DMS 273 (cell line): ENCODE measurements around the gene ORMDL2.
A peak's percentile ranks its signal among the peaks of the same experiment; 100 is the strongest.

Experiments
- DNase-seq: peaks from one replicate; lab custom pipeline; 2025; ENCODE audit not compliant: unreplicated experiment; lab: John Stamatoyannopoulos, UW

Gene ORMDL2, protein sequence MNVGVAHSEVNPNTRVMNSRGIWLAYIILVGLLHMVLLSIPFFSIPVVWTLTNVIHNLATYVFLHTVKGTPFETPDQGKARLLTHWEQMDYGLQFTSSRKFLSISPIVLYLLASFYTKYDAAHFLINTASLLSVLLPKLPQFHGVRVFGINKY

GRCh38 chr12:55817345-55818139 lies at the start of gene ORMDL2, which contains the start of gene SARNP:
Gene ORMDL2, plus strand, starts transcription at chr12:55818041. Its CDS starts 959 bp downstream, at chr12:55819000.
Gene SARNP, minus strand, starts transcription at chr12:55817724. Its CDS starts 23 bp downstream, at chr12:55817701.
- DNase-seq: peak; percentile 99

DNA sequence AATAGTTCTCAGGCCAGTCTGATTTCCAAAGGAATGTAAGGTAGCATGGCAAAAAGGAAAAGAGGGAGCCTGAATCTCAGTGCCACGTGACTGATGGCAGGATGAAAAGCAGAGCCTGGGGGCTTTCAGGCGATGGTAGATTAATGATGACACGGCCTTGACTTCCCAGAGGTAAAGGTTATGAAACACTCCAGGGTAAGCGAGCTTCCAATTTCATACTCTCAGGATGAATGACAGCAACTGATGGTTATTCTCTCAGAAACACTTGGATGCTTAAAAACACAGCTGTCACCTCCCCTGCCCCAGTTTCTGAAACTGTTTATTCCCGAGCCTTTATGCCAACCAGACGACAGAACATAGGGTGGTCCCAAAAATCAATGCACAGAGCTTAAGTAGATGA lies 46.1 kb upstream of the ORMDL2 start:
- DNase-seq: no peak

GRCh38 chr12:55777856-55778255 lies 40.0 kb upstream of the ORMDL2 start:
- no peak for DNase-seq

- DNase-seq: no peak
Measured at GRCh38 chr12:55780685-55781084, 37.2 kb upstream of the ORMDL2 start.

DNA sequence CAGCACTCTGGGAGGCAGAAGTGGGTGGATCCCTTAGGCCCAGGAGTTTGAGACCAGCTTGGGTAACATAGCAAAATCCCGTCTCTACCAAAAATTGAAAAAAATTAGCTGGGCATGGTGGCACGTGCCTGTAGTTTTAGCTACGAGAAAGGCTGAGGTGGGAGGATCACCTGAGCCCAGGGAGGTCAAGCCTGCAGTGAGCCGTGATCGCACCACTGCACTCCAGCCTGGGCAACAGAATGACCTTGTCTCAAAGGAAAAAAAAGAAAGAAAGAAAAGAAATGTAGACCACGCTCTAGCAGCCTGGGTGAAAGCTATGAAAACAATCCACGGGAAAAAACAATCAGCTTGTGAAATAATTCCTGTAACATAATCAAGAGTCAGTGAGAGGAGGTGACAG lies 29.3 kb upstream of the ORMDL2 start:
- no peak for DNase-seq

- no peak for DNase-seq
Measured at GRCh38 chr12:55789171-55789570, 28.7 kb upstream of the ORMDL2 start.

GRCh38 chr12:55789893-55790292 lies 27.9 kb upstream of the ORMDL2 start:
- DNase-seq: no peak

GRCh38 chr12:55795950-55796349 lies 21.9 kb upstream of the ORMDL2 start:
- no peak for DNase-seq

- DNase-seq: peak; percentile 41
Measured at GRCh38 chr12:55797068-55797467, 20.8 kb upstream of the ORMDL2 start.

- DNase-seq: no peak
Measured at GRCh38 chr12:55797550-55797949, 20.3 kb upstream of the ORMDL2 start.

DNA sequence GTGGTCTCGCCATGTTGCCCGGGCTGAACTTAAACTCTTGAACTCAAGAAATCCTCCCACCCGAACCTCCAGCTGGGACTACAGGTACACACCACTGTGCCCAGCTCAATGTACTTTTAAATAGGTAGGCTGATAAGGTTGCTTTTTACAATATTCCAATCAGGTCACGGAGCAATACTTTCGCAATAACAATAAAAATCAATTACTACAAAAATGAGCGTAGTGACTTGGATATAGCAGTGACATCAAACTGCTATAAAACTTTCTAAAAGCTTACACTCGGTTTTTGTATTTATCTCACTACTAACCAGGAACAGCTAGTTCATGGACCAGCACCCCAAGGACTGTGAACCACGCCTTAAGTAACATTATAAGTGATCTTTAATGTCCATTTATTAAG lies 10.9 kb upstream of the ORMDL2 start:
- DNase-seq: no peak

GRCh38 chr12:55809274-55809673 lies 8.6 kb upstream of the ORMDL2 start:
- DNase-seq: no peak

- no peak for DNase-seq
Measured at GRCh38 chr12:55812088-55812487, 5.8 kb upstream of the ORMDL2 start.

DNA sequence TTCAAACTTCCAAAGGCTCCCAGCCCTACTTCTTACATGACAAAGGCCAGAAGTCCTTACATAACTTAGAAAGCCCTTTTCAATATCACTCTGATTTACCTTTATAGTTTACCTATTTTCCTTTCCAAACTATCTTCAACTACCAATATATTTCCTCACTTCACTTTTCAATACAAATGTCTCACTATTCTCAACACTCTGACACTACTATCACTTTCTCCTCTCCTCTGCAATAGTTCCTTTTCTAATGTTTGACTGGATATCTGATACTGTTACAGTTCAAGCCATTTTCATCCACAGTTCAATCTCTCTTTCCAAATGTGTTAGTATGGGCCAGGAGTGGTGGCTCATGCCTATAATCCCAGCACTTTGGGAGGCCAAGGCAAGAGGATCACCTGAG lies 3.6 kb upstream of the ORMDL2 start:
- DNase-seq: no peak

GRCh38 chr12:55815473-55815872 lies 2.4 kb upstream of the ORMDL2 start:
- no peak for DNase-seq

DNA sequence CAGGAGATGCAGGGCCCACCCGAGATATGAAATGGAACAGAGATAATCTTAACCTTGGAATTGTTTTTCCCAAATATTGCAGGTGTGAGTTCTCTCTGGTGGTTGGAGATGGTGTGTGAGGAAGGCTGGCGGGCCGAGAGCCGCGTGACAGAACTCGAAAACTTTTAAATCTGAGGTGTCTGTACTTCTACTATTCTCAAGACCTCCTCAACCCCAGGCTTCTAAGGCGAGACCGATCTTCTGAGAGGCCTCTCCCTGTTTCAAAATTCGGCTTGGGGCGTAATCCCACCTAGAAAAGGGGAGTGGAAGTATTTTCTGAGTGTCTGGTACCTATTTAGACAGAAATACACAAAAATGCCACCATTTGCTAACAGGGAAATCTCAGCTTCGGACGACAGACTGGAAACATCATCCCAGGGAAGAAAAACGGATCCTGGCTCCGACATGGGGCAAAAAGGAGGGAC lies 928 bp upstream of the ORMDL2 start:
- peak; percentile 43 for DNase-seq

DNA sequence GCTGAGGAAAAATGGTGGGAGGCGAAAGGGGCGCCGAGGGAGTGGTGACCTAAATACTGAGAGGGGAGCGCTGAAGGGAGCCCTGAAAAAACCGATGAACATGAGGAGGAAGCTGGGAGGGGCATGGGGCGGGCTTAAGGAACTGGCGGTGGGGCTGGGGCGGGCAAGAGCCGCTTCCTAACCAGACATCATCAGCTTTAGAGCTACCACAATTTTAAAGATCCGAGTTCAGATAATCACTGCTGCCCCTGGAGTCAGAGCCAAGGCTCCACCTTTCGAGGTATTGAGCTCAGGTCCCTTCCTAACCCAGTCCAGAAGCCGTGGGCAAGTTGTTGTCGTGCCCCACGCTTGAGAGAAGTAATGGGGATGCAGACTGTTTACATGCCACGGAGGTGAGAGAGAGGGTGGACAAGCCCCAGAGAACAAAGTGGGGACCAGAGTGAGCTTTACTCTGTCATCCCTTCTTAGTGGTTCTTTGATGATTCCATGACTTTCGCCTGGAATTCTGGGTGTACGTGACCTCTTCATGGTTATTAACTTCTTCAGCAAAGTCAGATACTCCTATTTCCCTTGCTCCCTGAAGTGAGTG lies 393 bp downstream of the ORMDL2 start:
- peak; percentile 80 for DNase-seq

DNA sequence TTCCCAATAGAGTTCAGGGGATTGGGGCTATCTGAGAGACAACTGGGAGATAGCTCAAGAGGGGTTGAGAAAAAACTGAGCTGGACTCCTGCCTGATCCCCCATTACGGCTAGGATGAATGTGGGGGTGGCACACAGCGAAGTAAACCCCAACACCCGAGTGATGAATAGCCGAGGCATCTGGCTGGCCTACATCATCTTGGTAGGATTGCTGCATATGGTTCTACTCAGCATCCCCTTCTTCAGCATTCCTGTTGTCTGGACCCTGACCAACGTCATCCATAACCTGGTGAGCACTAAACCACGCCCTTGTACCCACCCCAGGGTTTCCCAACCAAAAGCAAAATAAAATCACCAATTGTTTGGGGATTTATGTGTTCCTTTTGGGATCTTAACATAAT lies 1.0 kb downstream of the ORMDL2 start:
- DNase-seq: no peak

GRCh38 chr12:55820679-55821078 lies 2.8 kb downstream of the ORMDL2 start:
- peak; percentile 35 for DNase-seq

GRCh38 chr12:55822228-55822627 lies 4.4 kb downstream of the ORMDL2 start:
- DNase-seq: peak; percentile 20

DNA sequence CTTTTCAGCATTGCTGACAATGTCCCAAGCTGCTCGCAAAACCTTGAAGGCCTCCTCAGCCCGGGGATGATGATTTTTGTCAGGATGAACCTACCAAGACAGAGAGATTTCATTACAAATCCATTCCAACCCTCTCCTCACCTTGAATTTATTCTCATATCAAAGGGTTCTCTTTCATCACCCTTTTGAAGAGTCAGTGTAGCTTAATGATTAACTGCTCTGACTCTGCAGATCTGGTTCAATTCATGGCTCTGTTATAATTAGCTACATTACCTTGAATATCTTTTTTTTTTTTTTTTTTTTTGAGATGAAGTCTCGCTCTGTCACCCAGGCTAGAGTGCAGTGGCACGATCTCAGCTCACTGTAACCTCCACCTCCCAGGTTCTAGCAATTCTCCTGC lies 5.6 kb downstream of the ORMDL2 start:
- DNase-seq: no peak

DNA sequence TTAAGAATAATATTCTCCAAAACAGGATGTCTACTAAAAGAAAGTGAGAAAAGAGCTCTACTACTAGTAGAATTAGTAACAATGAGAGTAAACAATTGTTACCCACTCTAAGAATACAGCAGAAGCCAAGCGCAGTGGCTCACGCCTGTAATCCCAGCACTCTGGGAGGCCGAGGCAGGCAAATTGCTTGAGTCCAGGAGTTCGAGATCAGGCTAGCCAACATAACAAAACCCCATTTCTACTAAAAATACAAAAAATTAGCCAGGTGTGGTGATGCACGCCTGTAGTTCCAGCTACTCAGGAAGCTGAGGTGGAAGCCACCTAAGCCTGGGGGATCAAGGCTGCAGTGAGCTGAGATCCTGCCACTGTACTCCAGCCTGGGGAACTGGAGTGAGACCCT lies 6.9 kb downstream of the ORMDL2 start:
- no peak for DNase-seq
